HG02885 (cell line): ENCODE measurements around the gene ARHGEF25.
"Not testable (repeated sequence)": the region's sequence is repeated elsewhere in the genome, so short reads cannot be mapped to it uniquely, and the experiment has no call there.

Experiments
- ATAC-seq: cut with Tn5 transposase; IDR thresholded peaks from one replicate; pipeline ENCODE4 v1.9.1; 2021; ENCODE audit warnings: mild to moderate bottlenecking; ENCODE audit not compliant: unreplicated experiment, poor library complexity

The ARHGEF25 gene

DNA sequence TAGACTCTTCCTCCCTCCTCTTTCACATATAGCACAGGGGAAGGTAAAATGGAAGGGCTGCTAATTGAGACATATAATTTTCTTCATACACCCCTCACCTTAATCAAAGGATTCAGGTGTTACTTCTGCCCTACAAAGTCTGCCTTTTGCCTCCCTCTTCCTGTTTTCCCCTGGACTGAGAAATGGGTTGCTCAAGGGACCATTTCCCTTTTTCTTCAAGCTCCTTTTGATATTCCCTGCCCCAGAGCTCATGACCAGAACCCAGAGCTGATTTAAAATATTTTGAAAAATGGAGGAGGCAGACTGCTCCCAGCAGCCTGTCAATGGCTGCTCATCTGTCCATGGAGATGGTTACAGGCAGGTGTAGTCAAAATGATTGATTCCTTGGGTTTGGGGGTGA, 26.5 kb upstream of the ARHGEF25 start:
- no peak for ATAC-seq

DNA sequence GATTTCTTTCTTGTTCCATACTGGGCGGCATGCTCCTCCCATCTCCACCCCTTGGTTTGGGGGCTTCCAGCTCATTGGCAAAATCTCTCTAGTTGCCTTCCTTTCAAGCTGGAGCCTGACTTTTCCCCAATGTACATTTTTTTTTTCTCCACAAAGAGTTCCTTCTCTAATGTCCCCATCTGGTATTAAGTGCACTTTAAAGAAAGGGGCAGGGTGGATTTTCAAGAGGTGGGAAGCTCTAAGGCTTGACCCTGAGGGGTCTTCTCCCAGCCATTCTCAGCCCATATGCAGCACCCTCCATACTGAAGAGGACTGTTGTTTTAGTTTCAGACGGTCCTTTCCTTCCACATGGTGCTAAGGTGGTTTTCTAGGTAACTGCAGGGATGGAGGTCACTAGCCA, 26.1 kb upstream of the ARHGEF25 start:
- ATAC-seq: no peak

DNA sequence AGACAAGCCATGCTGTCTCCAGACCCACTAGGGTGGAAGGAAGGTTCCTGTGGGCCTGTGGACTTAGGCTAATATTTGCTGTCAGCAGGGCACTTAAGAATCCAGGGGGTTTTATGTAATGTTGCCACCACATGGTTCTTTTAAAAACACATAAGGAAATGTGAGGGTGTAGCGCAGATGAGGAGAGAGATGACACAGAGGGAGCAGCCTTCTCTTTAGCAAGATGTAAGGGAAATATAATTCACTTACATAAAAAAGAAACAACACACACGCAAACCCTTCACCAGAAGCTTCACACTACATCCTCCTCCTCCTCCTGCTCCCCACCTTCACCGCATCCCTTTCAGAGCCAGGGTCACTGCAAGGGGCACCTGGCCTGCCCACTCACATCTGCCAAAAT, 25.1 kb upstream of the ARHGEF25 start:
- ATAC-seq: no peak

DNA sequence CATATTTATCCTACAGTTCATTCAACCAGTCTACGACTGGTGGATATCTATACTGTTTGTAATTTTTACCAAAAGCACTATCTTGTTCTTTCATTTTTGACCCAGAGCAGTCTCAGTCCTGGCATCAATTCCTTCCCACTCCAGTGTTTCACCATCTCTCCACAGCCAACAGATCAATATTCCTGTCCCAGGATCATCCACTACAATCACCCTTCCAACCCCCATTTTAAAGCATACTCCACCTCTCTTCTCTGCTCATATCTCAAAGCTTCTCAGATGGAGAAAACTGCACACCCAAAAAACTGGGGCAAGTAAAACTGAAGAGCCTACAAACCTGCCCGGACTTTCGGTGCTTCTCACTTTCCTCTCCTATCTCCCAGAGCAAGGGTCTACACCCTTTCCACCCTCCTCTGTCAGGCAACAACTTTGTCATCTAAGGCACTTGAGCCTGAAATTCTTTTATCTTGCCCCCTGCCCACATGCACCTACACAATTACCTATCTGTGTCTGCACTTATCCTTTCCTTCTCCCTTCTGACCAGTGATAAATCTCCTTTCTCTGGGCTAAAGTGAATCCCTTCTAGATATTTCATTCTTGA, 24.3 kb upstream of the ARHGEF25 start:
- no peak for ATAC-seq

DNA sequence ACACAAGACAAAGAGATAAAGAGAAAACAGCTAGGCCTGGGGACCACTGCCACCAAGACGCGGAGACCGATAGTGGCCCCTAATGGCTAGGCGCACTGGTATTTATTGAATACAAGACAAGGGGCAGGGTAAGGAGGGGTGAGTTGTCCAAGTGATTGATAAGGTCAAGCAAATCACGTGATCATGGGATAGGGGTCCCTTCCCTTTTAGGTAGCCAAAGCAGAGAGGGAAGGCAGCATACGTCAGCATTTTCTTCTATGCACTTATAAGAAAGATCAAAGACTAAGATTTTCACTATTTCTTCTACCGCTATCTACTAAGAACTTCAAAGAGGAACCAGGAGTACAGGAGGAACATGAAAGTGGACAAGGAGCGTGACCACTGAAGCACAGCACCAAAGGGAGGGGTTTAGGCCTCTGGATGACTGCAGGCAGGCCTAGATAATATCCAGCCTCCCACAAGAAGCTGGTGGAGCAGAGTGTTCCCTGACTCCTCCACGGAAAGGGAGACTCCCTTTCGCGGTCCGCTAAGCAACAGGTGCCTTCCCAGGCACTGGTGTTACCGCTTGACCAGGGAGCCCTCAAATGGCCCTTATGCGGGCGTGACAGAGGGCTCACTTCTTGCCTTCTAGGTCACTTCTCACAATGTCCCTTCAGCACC, 22.2 kb upstream of the ARHGEF25 start:
- not testable (repeated sequence) for ATAC-seq

DNA sequence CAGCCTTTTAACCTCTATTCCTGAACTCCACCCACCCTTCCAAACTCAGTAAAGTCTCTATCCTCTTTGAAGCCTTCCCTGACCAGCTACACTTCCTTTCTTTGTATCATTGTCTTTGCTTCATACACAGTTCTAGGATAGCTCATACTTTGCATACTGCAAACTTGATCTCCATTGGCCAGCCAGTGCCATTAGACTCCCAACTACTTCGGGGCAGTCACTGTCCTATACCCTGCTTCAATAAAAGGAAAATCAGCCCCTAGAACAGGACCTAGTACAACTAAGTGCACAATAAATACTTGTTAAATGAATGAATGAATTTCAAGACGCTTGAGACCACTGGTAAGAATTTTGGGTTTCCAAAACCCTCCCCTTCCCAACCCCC, 20.8 kb upstream of the ARHGEF25 start:
- ATAC-seq: no peak

DNA sequence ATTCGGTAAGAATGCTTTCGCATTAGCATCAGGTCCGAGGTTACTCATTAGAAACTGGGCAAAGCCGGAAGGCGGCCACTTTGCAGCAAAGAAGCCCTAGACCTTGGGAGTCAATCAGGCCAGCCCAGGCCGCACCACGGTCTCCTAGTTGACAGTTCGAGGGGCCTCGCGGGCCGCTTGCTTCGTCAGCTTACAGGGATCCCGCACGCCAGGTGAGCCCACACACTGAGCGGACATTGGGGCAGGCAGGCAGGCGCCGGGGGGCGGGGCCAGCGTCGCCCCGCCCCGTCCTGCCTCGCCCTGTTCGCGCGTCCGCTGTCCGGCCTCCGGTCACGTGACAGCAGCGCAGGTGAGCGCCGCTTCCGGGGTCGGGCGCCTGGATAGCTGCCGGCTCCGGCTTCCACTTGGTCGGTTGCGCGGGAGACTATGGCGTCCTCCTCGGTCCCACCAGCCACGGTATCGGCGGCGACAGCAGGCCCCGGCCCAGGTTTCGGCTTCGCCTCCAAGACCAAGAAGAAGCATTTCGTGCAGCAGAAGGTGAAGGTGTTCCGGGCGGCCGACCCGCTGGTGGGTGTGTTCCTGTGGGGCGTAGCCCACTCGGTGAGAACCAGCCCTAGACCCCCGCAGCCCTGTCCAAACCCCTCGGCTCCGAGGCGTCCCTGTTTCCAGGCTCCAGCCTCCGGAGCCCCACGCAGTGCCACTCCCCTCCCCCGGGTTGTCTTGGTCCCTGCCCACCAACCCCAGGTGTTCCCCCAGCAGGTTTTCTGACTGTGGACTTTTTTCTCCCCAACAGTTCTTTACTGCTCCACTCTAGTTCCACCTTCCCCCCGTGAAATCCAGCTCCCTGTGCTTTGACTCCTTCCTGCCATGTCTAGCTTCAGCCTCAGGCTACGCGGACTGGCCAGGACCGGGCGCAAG, 20.1 kb upstream of the ARHGEF25 start, which contains the start of gene PIP4K2C:
Gene PIP4K2C, plus strand, starts transcription at position 329 of the 918 bp plus-strand sequence. Its CDS starts 98 bp downstream, at position 427.
- ATAC-seq: peak; percentile 97

DNA sequence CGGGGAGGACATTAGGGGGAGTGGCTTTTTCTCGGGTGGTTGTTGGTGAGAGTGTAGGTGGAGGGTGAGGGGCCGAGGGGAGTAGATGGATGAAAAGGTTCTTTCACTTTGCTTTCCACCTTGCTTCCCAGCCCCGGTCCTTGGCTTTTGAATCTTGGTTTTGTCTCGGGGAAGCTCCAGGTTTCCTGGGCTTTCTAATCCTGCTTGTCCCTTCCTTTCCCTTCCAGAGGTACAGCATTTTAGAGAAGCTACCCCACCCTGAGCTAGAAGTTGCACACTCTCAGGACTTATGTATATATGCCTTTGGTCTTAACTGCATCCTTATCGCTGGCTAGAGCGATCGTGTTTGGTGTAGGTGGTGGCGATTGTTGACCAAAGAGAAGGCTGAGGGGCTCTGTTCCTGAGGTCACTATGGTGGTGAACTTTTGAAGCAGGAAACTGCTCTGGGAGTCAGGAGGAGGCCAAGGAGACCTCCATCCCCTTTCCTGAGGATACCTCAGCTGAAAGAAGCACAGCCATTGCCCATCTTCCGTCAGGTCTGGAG, 19.4 kb upstream of the ARHGEF25 start:
- no peak for ATAC-seq

DNA sequence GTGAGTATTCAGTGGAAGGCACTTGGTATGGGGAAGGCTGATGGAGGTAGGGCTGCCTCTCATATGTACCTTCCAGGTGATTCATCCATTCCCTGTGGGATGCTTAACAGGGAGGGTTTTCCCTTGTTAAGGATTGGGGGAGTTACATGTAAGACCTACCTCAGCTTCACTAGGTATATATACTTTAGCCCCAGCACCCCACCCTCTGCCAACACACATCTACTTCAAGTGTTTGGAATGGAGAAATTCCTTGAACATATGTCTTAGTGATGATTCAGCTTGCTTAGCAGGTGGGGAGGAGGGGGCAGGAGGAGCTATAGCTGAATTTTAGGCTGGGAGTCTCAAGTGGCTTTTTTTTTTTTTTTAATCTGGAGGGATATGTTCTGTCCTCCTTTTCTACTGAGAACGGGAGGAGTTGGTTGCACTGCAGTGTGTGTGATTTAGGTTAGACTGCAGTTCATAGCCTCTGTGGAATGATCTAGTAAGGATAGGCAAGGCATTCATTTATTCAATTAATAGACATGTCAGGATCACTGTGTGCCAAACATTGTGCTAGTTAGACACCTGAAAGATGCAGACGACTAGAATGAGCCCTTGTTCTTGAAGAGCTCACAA, 18.6 kb upstream of the ARHGEF25 start:
- ATAC-seq: no peak

DNA sequence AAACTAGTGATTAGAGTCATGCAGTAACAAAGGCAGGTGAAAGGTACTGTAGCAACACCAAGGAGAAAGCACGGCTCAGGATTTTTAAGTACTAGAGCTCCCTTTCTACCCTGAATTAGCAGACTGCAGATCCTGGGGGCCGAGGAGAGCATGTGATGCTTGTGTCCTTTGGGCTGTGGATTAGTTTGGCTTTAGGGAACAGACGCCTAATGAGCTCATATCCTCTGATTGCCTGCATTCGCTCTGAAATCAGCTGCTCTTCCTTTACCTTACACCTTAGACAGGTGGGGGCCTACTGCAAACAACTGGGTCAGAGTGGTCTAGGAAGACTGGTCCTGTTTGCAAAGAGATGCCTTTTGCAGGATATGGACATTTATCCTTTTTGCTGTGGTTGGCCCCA, 18.0 kb upstream of the ARHGEF25 start:
- ATAC-seq: no peak

DNA sequence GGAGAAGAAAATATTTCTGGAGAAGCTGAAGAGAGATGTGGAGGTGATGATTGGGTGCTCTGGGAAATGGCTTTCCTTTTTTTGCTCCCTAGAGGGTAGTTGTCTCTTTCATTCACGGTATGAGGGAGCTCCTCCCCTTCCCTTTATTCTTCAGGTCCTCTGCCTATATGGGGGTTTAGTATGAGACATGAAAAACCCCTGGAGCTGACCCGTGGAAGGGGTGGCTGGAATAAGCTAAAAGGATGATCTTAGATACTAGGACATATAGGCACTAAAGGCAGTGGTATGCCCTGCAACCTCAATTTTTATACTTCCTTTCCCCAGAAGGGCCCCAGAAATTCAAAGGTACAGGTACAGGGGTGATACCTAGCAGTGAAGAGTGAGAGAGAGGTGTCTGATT, 10.8 kb upstream of the ARHGEF25 start:
- no peak for ATAC-seq

DNA sequence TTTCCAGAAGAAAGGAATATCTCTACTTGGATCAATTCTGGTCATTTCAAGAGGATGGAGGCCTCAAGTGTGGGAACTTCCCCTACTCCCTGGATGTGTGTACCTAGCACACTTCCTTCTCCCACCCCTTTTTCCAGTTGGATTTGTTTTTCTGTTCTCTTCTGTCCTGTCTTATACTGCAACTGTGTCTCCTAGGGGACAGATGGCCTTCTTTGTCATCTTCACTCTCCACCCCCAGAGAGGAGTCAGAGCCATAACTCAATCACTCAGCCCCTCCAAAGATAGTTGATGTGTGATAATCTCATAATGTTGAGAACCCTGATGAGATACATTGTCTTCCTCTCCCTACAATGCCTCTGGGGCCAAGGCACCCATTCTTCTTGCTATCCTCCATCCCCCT, 8.7 kb upstream of the ARHGEF25 start:
- ATAC-seq: no peak

DNA sequence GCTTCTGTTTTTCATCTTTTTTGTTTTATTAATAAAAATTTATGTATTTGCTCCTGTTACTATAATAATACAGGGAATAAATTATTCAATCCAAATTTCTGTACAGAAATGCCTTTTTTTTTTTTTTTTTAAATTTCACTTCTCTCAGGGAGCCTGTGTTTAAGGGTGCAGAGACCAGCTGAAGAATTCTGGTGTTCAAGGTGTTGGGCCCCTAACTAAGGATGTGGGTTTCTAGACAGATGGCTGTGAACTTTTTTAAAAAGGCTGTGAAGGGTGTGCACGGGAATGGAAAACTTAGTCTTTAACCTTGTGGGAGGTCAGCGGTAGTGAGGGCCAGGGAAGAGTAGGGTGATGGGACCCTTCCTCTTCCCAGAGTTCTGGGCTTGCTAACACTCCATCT, 7.9 kb upstream of the ARHGEF25 start:
- ATAC-seq: no peak

DNA sequence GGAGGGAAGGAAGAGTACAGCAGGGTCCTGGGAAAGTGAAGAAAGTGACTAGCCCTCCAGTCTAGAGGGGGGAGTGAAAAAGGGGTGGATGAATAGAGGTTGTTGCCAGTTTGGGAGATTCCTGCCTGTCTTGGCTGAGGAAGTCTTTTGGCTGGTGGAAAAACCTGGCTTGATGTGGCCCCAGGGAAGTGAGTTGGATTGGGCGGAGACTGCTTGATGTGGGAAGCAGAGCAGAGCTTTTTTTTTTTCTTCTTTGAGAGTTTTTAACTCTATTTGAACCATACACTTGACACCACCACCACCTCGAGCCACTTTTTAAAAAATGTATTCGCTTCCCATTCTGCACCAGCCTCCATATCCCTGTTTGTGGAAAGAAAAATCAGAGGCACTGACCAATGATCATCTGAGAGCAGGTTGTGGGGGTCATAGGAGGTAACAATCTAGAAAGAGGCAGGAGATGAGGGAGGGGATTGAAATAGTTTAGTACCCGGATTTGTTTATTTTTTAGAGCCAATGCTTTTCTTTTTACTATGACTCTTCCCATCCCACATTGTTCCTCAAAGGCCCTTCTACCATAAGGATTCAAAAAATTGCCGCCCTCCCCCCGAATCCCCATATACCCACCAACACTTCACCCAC, 7.3 kb upstream of the ARHGEF25 start:
- ATAC-seq: no peak

DNA sequence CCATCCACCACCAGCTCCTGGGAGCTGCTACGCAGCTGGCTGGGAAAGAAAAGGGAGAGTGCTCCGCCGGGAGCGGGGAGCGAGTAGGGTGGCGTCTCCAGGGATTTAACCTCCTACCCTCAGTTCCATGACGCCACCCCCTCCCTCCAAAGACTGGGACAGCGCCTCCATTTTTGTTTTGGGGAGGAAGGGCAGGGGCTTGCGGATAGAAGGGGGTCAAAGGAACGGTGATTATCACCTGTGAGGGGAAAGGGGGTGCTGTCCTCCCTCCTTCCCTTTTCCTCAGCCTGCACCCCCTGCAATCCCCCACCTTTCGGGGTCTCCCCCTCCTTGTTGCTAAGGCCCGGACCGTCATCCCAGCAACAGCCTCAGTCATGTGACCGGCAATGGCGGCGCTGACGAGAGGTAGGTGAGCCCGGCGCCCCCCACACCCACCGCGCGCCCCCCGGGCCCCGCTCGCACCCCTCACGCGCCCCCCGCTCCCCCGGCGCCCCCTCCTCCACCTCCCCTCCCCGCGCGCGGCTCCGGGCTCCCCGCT, 6.7 kb upstream of the ARHGEF25 start, which contains the start of gene DTX3:
Gene DTX3, plus strand, starts transcription at position 371 of the 538 bp plus-strand sequence. CDS start 1,694 bp downstream, outside the sequence.
- peak; percentile 69 for ATAC-seq

DNA sequence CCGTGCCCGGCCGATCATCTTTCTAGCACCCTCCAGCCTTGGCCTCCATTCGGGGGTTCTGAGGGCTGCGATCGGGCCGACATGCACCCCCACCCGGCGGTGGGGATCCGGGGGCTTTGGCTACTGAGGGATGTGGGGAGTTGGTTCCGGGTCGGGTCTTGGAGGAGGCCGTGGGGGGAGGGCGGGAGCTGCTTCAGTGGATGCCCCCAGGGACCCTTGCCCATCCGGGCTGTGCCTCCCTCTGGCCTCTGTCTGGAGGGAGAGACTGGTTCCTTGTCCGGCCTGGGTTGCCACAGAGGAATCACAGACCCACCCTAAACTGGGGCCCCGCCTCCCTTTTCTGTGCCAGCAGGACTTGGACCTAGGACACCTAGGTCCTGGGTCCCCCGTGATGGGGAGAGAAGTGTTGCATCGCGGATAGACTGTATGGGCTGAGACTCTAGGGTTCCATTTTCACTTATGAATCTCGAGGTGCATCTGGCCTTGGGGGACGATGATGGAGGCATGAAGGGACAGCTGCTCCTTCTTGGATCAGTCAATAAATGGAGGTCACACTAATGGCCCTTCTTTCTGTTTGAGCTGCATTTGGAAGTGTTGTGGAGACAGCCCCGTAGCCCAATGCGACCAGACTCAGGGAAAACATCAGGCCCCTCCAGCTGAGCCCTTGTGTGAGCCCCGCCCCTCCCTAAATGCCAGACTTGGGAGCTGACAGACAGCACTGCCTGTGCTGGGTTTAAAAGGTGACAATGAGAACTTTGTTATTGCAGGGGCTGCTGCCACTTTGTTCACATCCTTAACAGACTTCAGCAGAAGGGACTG, 6.0 kb upstream of the ARHGEF25 start:
- peak; percentile 30 for ATAC-seq

DNA sequence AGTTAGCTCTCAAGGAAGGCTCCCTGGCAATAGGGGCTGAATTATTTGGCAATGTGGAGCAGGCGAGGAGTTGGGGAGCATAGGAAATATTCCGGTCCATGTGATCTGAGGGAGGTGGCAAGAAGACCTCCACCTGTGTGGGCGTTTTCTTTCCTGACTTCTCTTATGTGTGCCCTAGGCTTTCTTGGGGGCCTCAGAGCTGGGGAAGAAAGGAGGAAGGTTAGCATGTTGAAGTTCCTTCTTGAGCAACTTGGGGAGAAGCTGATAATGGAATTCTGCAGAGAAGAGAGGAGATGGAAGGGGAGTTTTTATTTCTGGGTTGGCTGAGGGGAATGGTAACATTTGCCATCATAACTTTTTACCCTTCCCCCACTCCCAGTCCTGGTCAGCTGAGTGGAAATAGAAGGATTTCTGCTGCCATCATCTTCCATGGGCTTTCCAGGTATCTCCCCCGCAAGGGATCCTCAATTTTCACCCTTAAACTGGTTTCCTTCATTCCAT, 5.4 kb upstream of the ARHGEF25 start:
- ATAC-seq: no peak

DNA sequence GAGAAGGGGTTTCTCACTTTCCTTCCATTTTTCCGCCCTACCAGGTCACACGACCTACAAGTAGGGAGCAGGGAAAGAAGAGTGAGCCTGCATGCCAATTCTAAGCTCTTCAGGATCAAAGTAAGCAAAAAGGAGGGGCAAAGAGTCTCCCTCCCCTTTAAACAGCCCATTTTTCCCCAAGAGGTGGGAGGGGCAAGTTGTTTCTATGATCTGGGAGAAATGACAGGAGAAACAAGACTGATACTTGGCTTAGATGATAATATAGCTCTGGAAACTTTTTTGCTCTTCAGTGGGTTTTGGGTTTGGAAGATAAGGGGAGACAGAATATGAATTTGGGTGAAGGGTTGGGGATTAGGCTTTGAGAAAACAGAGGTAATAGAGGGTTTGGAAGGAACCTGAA, 4.8 kb upstream of the ARHGEF25 start:
- no peak for ATAC-seq

DNA sequence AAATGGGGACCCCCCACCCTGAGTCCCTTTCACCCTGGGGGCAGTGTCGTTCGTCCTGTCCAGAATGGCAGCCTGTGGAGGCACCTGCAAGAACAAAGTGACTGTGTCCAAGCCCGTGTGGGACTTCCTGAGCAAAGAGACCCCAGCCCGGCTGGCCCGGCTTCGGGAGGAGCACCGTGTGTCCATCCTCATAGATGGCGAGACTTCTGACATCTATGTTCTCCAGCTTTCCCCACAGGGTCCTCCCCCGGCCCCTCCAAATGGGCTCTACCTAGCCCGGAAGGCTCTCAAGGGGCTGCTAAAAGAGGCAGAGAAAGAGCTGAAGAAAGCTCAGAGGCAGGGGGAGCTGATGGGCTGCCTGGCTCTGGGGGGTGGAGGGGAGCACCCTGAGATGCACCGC, 4.4 kb upstream of the ARHGEF25 start:
- ATAC-seq: no peak
